COR-L47 (cell line): ENCODE measurements around the gene CDK5R2.

Source experiments
- DNase-seq: peaks from one replicate; lab custom pipeline; 2025; lab: John Stamatoyannopoulos, UW

The CDK5R2 gene

GRCh38 chr2:219002395-219003266, 43.2 kb downstream of the CDK5R2 start:
- peak; percentile 64 for DNase-seq

GRCh38 chr2:219003267-219003634, 43.8 kb downstream of the CDK5R2 start:
- DNase-seq, result no peak

- no peak for DNase-seq
These were observed 44.5 kb downstream of the CDK5R2 start for GRCh38 chr2:219003979-219004378.

- DNase-seq, result no peak
These were observed 49.8 kb downstream of the CDK5R2 start for GRCh38 chr2:219009294-219009693.

- peak; percentile 68 for DNase-seq
These were observed 50.8 kb downstream of the CDK5R2 start for GRCh38 chr2:219010162-219010756.

GRCh38 chr2:219010873-219011272, 51.4 kb downstream of the CDK5R2 start:
- no peak for DNase-seq
